GM12865 (cell line): ENCODE data around the gene PHLDB2.

Experiments used
- DNase-seq: peaks from one replicate; pipeline ENCODE4 v3.0.0; 2010; ENCODE audit warnings: low read depth
- H3K4me3 ChIP-seq: 2 replicates; pipeline ENCODE4 v1.5.1; 2011; ENCODE audit warnings: mild to moderate bottlenecking, low read depth, low read length, control low read depth
- TF ChIP-seq, protein P1 (sequence below): IDR thresholded peaks from 2 replicates; pipeline ENCODE4 v1.5.1; 2011; ENCODE audit warnings: low read length, control low read depth, low read depth, inconsistent platforms; ENCODE audit not compliant: insufficient read depth; ENCODE audit errors: missing control alignments

The PHLDB2 gene

DNA sequence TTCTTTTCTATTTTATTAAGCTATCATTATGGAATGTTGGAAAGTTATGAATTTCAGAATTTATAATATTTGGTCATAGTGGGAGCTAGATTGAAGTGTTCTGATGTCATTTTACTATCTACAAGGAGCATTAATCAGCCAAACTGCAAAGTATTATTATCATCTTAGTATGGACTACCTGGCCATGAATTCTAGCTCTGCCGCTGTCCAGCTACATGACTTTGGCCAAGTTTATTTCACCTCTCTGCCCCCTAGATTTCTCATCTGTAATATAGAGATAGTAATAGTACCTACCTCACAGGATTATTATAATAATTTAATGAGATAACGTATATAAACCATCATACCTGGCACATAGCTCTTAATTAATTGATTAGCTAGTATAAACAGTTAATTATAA is 92.0 kb downstream of the PHLDB2 start:
- TF ChIP-seq, protein P1, sequence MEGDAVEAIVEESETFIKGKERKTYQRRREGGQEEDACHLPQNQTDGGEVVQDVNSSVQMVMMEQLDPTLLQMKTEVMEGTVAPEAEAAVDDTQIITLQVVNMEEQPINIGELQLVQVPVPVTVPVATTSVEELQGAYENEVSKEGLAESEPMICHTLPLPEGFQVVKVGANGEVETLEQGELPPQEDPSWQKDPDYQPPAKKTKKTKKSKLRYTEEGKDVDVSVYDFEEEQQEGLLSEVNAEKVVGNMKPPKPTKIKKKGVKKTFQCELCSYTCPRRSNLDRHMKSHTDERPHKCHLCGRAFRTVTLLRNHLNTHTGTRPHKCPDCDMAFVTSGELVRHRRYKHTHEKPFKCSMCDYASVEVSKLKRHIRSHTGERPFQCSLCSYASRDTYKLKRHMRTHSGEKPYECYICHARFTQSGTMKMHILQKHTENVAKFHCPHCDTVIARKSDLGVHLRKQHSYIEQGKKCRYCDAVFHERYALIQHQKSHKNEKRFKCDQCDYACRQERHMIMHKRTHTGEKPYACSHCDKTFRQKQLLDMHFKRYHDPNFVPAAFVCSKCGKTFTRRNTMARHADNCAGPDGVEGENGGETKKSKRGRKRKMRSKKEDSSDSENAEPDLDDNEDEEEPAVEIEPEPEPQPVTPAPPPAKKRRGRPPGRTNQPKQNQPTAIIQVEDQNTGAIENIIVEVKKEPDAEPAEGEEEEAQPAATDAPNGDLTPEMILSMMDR, result no peak
- no peak for DNase-seq
- no peak overlapping the region for H3K4me3 ChIP-seq

DNA sequence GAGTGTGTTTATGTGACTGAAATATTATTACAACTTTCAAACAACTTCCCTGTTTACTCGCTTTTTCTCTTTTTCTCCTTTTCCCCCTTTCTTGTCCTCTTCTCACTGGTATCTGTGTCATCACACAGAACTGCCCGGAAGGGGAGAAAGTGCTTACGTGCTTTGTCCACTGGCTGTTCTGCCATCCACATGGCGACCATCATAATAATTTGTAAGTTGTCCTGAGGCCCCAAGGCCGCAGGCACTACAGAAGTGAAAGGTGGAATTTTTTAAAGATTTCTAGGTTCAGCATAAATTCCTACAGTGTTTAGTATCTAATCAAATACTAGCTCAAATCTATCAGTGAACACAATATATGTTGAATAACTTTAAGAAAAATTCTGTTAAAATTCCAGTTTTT is 93.0 kb downstream of the PHLDB2 start:
- H3K4me3 ChIP-seq, result no peak overlapping the region
- TF ChIP-seq, protein P1, result no peak
- no peak for DNase-seq

DNA sequence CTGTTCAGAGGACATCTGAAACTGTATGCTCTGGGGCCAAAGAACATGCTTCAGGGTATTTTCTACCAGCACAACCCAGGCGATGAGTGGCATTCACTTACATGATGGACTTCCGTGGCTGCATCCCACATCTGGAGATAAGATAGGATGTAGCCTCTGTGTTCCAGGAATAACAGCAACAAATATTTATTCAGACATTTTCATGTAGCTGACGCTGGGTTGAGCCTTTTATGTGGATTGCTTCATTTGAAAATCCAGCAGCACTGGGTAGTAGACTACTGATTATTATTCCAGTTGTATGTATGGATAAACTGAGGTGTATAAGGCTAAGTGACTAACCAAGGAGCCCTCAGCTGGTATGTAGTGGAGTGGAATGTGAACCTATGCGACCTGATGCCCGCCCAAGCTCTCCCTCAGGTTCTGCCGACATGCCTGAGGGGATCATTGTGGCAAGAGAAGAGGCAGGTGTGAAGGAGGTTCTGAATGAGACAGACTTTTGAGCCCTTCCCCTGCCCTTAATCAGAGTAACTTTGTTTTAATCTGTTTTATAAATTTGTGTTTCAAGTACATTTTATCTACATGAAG is 93.9 kb downstream of the PHLDB2 start:
- TF ChIP-seq, protein P1, result no peak
- no peak overlapping the region for H3K4me3 ChIP-seq
- no peak for DNase-seq

DNA sequence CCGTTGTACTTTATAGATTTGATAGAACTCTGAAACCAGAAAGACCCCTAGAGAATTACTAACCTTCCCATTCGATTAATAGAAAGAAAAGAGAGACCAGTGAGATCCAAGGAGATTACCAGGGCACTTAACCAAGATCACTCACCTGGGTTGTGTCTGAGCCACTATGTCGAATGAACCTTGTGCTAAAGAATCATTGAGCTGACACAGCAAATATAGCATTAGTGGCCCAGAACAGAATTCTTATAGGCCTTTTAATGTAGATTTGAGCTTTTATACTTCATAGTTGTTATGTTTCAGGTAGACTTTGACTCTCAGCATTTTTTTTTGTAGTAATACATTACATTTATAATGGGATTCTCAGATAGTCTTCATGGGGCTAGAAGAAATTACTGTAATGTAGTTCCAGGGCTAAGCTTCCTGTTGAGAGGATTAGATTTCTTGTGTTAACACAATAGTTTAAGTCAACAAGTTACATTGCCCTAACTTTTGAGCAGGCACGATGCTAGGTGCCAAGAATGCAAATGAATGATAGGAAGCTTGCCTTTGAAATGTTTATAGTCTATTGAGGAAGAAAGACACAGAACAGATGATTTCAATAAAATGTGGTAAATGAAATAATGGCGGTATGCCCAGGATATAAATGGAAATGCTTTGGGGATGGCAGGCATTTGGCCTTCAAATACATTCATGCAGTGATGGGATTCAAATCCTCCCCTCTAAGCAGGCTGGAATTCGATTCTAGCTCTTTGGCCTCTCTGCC is 95.3 kb downstream of the PHLDB2 start:
- no peak overlapping the region for H3K4me3 ChIP-seq
- TF ChIP-seq, protein P1, result no peak
- no peak for DNase-seq

DNA sequence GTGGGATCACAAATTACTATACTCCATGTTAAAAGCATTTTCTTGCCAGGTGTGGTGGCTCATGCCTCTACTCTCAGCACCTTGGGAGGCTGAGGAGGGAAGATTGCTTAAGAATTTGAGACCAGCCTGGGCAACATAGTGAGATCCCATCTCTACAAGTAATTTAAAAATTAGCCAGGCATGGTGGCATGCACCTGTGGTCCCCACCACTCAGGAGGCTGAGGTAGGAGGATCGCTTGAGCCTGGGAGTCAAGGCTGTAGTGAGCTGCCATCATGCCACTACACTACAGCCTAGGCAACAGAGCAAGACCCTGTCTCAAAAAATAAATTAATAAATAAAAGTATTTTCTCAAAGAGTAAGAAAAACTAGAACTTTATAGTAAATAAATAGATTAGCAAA is 96.8 kb downstream of the PHLDB2 start:
- DNase-seq, result no peak
- H3K4me3 ChIP-seq, result no peak overlapping the region
- TF ChIP-seq, protein P1, result no peak

DNA sequence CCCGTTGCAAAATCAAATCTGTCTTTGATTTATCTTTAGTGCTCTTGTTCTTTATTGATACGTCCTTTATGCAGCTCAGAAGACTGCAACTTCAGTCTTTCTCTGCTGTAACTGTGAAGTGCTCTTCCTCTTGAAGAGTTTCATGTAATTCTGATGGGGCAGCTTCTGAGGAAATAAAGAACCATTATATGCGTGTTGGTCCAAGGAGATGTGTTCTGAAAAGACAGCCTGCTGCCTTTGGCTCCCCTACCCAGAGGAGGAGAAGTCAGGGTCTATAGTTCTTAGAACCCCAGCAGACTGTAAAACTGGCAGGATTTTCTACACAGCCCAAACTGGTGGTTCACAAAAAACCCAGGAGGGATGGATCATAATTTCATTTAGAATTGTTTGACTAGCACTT is 97.4 kb downstream of the PHLDB2 start:
- DNase-seq, result no peak
- no peak overlapping the region for H3K4me3 ChIP-seq
- TF ChIP-seq, protein P1, result no peak
